Measurements from ENCODE around the gene DLX2.

DLX2 gene

GRCh38 chr2:172092716-172093415 is 9.8 kb downstream of the DLX2 start:
- Histone ChIP-seq H3K27ac (ENCODE audit: low read depth, low read length) (no peak overlapping the region), H3K4me3 (ENCODE audit: low read depth, low read length) (no peak overlapping the region), H3K4me1 (ENCODE audit: control insufficient read depth, insufficient read depth, low read length, unreplicated experiment) (peaks cover 6% of the 10 kb centered on the region), H3K36me3 (ENCODE audit: insufficient read depth, low read length) (no peaks in the 10 kb centered on the region), H2AFZ (ENCODE audit: low read length, unreplicated experiment) (no peak overlapping the region), H3K27me3 (ENCODE audit: insufficient read depth, low read length) (no peaks in the 10 kb centered on the region), H3K79me2 (ENCODE audit: control insufficient read depth, insufficient read depth, low read length, unreplicated experiment) (no peaks in the 10 kb centered on the region)

- Histone ChIP-seq H3K4me1 (ENCODE audit: control insufficient read depth, insufficient read depth, low read length, unreplicated experiment) (peaks cover 3% of the 10 kb centered on the region), H2AFZ (ENCODE audit: low read length, unreplicated experiment) (no peak overlapping the region), H3K4me3 (ENCODE audit: low read depth, low read length) (no peak overlapping the region), H3K27me3 (ENCODE audit: insufficient read depth, low read length) (no peaks in the 10 kb centered on the region), H3K36me3 (ENCODE audit: insufficient read depth, low read length) (no peaks in the 10 kb centered on the region), H3K27ac (ENCODE audit: low read depth, low read length) (no peak overlapping the region), H3K79me2 (ENCODE audit: control insufficient read depth, insufficient read depth, low read length, unreplicated experiment) (peaks cover 8% of the 10 kb centered on the region)
These were observed 10.7 kb downstream of the DLX2 start for GRCh38 chr2:172091761-172092566.

GRCh38 chr2:172091000-172091641 is 11.6 kb downstream of the DLX2 start:
- H3K79me2 ChIP-seq (ENCODE audit: control insufficient read depth, insufficient read depth, low read length, unreplicated experiment), result peaks cover 16% of the 10 kb centered on the region
- H2AFZ ChIP-seq (ENCODE audit: low read length, unreplicated experiment), result no peak overlapping the region
- no peak overlapping the region for H3K27ac ChIP-seq (ENCODE audit: low read depth, low read length)
- no peaks in the 10 kb centered on the region for H3K36me3 ChIP-seq (ENCODE audit: insufficient read depth, low read length)
- no peaks in the 10 kb centered on the region for H3K27me3 ChIP-seq (ENCODE audit: insufficient read depth, low read length)
- no peak overlapping the region for H3K4me3 ChIP-seq (ENCODE audit: low read depth, low read length)
- H3K4me1 ChIP-seq (ENCODE audit: control insufficient read depth, insufficient read depth, low read length, unreplicated experiment), result peaks cover 9% of the 10 kb centered on the region

- Histone ChIP-seq H3K36me3 (ENCODE audit: insufficient read depth, low read length) (no peaks in the 10 kb centered on the region), H3K4me3 (ENCODE audit: low read depth, low read length) (no peak overlapping the region), H3K4me1 (ENCODE audit: control insufficient read depth, insufficient read depth, low read length, unreplicated experiment) (peaks cover 9% of the 10 kb centered on the region), H2AFZ (ENCODE audit: low read length, unreplicated experiment) (no peak overlapping the region), H3K27me3 (ENCODE audit: insufficient read depth, low read length) (no peaks in the 10 kb centered on the region), H3K27ac (ENCODE audit: low read depth, low read length) (no peak overlapping the region), H3K79me2 (ENCODE audit: control insufficient read depth, insufficient read depth, low read length, unreplicated experiment) (peaks cover 18% of the 10 kb centered on the region)
These were observed 12.4 kb downstream of the DLX2 start for GRCh38 chr2:172090044-172090961.

GRCh38 chr2:172089633-172090032 is 13.1 kb downstream of the DLX2 start:
- H3K79me2 ChIP-seq (ENCODE audit: control insufficient read depth, insufficient read depth, low read length, unreplicated experiment), result peaks cover 18% of the 10 kb centered on the region
- no peaks in the 10 kb centered on the region for H3K27me3 ChIP-seq (ENCODE audit: insufficient read depth, low read length)
- H2AFZ ChIP-seq (ENCODE audit: low read length, unreplicated experiment), result no peak overlapping the region
- H3K4me3 ChIP-seq (ENCODE audit: low read depth, low read length), result no peak overlapping the region
- no peaks in the 10 kb centered on the region for H3K36me3 ChIP-seq (ENCODE audit: insufficient read depth, low read length)
- peaks cover 9% of the 10 kb centered on the region for H3K4me1 ChIP-seq (ENCODE audit: control insufficient read depth, insufficient read depth, low read length, unreplicated experiment)
- no peak overlapping the region for H3K27ac ChIP-seq (ENCODE audit: low read depth, low read length)

GRCh38 chr2:172089005-172089504 is 13.6 kb downstream of the DLX2 start:
- peaks cover 12% of the 10 kb centered on the region for H3K4me1 ChIP-seq (ENCODE audit: control insufficient read depth, insufficient read depth, low read length, unreplicated experiment)
- no peak overlapping the region for H3K27ac ChIP-seq (ENCODE audit: low read depth, low read length)
- H3K36me3 ChIP-seq (ENCODE audit: insufficient read depth, low read length), result no peaks in the 10 kb centered on the region
- no peaks in the 10 kb centered on the region for H3K27me3 ChIP-seq (ENCODE audit: insufficient read depth, low read length)
- H3K79me2 ChIP-seq (ENCODE audit: control insufficient read depth, insufficient read depth, low read length, unreplicated experiment), result peaks cover 18% of the 10 kb centered on the region
- no peak overlapping the region for H3K4me3 ChIP-seq (ENCODE audit: low read depth, low read length)
- H2AFZ ChIP-seq (ENCODE audit: low read length, unreplicated experiment), result no peak overlapping the region

- no peak overlapping the region for H3K4me3 ChIP-seq (ENCODE audit: low read depth, low read length)
- H2AFZ ChIP-seq (ENCODE audit: low read length, unreplicated experiment), result no peak overlapping the region
- H3K36me3 ChIP-seq (ENCODE audit: insufficient read depth, low read length), result no peaks in the 10 kb centered on the region
- no peak overlapping the region for H3K27ac ChIP-seq (ENCODE audit: low read depth, low read length)
- peaks cover 18% of the 10 kb centered on the region for H3K4me1 ChIP-seq (ENCODE audit: control insufficient read depth, insufficient read depth, low read length, unreplicated experiment)
- H3K79me2 ChIP-seq (ENCODE audit: control insufficient read depth, insufficient read depth, low read length, unreplicated experiment), result peaks cover 18% of the 10 kb centered on the region
- no peaks in the 10 kb centered on the region for H3K27me3 ChIP-seq (ENCODE audit: insufficient read depth, low read length)
These were observed 14.3 kb downstream of the DLX2 start for GRCh38 chr2:172088245-172089004.

GRCh38 chr2:172087780-172088244 is 14.9 kb downstream of the DLX2 start:
- no peak overlapping the region for H2AFZ ChIP-seq (ENCODE audit: low read length, unreplicated experiment)
- H3K36me3 ChIP-seq (ENCODE audit: insufficient read depth, low read length), result no peaks in the 10 kb centered on the region
- H3K27ac ChIP-seq (ENCODE audit: low read depth, low read length), result no peak overlapping the region
- 0 out of 2 replicates have a peak, but pooled peaks cover 4% of the 10 kb centered on the region for H3K27me3 ChIP-seq (ENCODE audit: insufficient read depth, low read length)
- H3K4me1 ChIP-seq (ENCODE audit: control insufficient read depth, insufficient read depth, low read length, unreplicated experiment), result peaks cover 18% of the 10 kb centered on the region
- H3K4me3 ChIP-seq (ENCODE audit: low read depth, low read length), result no peak overlapping the region; the same call in 1 of the 2 replicates
- H3K79me2 ChIP-seq (ENCODE audit: control insufficient read depth, insufficient read depth, low read length, unreplicated experiment), result peaks cover 18% of the 10 kb centered on the region

GRCh38 chr2:172087207-172087779 is 15.4 kb downstream of the DLX2 start:
- peaks cover 18% of the 10 kb centered on the region for H3K79me2 ChIP-seq (ENCODE audit: control insufficient read depth, insufficient read depth, low read length, unreplicated experiment)
- H3K4me1 ChIP-seq (ENCODE audit: control insufficient read depth, insufficient read depth, low read length, unreplicated experiment), result peaks cover 18% of the 10 kb centered on the region
- H3K27me3 ChIP-seq (ENCODE audit: insufficient read depth, low read length), result 0 out of 2 replicates have a peak, but pooled peaks cover 7% of the 10 kb centered on the region
- no peaks in the 10 kb centered on the region for H3K36me3 ChIP-seq (ENCODE audit: insufficient read depth, low read length)
- H3K4me3 ChIP-seq (ENCODE audit: low read depth, low read length), result peak overlapping the region; percentile 85
- H2AFZ ChIP-seq (ENCODE audit: low read length, unreplicated experiment), result no peak overlapping the region
- no peak overlapping the region for H3K27ac ChIP-seq (ENCODE audit: low read depth, low read length)

Measured in ACC112 (cell line).